Inferior parietal cortex (tissue), 1 donor: ENCODE measurements around the gene KLHL2.
"Not testable (repeated sequence)": the region's sequence is repeated elsewhere in the genome, so short reads cannot be mapped to it uniquely, and the experiment has no call there.

Experiments used
- DNase-seq: peaks from one replicate; pipeline ENCODE4 v3.0.0-alpha.2; 2016; ENCODE audit errors: extremely low spot score

The KLHL2 gene

DNA sequence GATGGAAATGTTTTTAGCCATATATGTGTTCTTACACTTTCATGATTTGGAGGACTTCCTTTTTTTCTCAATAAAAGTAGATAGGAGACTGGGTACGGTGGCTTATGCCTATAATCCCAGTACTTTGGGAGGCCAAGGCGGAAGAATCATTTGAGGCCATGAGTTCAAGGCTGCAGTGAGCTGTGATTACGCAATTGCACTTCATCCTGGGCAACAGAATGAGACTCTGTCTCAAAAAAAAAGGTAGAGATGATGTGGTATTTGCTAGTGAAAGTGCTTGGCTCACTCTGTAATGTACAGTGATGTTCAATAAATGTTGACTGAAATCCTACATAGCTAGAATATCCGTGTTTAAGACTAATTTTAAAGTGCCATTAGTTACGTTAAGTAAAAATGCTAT, 27.4 kb downstream of the KLHL2 start:
- DNase-seq: no peak

DNA sequence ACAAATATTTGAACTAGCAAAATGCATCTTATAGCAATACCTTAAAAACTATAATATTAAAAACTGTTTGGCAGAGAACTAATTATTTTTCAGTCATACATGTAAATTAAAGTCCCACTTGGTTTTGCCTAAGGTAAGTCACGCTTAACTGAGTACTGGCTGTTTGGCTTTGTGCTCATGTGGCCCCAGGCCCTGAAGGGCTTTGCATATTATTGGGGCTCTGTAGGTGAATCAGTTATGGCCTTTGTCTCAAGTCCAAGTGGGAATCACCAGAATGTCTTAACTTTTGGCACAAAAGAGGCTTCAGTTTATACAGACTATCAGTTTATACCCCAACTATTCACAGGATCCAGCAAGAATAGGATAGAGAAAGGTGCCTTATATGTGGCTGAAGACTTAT, 29.5 kb downstream of the KLHL2 start:
- DNase-seq: not testable (repeated sequence)

DNA sequence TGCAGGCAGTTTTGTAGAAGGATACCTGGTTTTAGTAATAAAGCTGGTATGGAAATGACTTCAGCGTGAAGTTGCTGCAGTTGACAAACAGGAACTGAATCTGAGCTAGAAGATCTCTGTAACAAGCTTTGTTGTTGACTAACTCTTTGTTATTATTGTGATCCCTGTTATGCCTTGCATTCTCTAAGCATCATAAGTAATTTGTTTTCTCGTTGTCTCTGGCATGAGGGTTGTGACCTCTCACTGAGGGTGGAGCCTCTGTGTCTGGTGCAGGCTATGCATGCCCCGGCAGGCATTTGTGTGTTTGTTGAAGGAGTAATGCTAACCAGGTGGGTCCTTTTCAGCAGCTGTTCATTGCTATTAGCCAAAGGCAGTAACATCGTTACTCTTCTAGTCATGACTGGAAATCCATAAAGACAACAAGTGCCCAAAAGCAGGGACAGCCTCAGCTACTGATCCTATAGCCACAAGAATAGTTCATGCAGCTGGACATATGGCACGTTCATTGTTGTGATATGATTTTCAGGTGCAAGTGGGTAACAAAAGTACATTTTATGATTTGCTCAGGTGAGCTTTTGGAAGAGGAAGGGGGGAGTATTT, 30.8 kb downstream of the KLHL2 start:
- not testable (repeated sequence) for DNase-seq

- DNase-seq: not testable (repeated sequence)
Observed at GRCh38 chr4:165240761-165241160, 33.4 kb downstream of the KLHL2 start.

DNA sequence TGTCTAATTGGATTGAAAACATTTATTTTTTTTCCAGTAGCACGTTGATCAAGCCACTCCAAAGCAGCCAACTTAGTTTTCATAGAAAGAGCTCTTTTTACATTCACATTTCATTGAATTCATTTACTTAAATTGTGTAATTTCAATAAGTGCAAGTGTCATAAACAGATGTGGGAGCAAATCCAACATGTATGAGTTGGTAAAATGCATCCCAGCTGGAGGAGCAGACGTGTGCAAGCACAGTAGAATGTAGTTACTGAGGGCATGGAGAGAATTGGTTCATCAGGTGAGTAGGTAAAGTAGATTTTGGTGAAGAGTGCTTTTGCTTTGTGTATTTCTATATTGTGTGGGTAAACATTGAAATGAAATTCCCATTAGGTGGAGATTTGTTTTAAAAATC, 36.8 kb downstream of the KLHL2 start:
- not testable (repeated sequence) for DNase-seq

GRCh38 chr4:165244587-165245186, 37.3 kb downstream of the KLHL2 start:
- DNase-seq: not testable (repeated sequence)

DNA sequence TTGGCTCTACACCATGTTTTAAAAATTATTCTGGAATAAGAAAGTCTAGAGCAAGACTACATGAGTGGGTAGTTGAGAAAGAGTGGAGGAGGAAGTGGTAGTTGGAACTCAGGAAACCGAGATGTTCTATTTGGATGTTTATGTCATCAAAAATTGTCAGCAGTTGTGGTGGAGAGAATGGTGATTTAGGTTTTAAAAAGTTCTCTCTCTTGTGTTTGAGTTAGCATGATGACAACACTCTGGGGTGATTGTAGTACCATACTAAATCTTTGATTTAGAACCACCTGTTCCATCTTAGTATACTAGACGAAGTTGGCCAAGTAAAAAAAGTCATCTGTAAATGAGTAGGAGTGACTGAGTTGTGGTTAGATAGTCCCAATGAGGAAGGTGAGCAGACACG, 40.7 kb downstream of the KLHL2 start:
- no peak for DNase-seq

DNA sequence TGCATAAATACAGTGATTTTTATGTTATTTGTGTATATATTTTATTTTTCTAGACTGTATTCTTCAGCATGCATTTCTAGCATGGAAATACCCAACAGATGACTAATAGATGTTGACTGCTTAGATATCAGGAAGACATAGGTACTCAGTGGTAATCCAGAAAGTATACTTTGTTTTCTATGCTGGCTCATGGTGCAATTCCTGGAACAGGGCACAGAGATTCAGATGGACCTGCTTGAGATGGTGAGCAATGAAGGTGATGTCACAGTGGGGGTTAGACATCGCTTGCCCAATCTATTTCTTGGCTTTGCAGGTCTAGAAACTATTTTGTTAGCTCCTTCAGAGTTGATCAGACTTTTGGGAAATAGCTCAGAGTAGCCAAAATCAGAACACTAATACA, 41.5 kb downstream of the KLHL2 start:
- not testable (repeated sequence) for DNase-seq

DNA sequence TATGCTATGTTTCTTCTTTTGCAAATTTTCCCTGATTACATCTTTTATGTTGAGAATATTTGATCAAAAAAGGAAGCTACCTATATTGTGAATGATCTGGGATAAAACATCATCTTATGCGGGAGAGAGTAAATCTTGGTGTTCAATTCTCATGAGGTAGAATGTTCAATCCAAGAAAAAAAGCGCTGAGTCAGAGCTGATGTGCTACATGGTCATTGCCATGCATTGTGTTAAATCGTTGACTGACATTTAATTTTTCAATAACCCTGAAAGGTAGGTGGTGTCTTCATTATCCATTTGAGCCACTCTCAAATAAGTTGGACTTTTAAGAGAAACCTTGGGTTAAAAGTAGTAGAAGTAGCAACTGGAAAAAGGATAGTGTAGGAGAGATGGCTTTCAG, 47.4 kb downstream of the KLHL2 start:
- DNase-seq: not testable (repeated sequence)

GRCh38 chr4:165255439-165255838, 48.1 kb downstream of the KLHL2 start:
- not testable (repeated sequence) for DNase-seq

DNA sequence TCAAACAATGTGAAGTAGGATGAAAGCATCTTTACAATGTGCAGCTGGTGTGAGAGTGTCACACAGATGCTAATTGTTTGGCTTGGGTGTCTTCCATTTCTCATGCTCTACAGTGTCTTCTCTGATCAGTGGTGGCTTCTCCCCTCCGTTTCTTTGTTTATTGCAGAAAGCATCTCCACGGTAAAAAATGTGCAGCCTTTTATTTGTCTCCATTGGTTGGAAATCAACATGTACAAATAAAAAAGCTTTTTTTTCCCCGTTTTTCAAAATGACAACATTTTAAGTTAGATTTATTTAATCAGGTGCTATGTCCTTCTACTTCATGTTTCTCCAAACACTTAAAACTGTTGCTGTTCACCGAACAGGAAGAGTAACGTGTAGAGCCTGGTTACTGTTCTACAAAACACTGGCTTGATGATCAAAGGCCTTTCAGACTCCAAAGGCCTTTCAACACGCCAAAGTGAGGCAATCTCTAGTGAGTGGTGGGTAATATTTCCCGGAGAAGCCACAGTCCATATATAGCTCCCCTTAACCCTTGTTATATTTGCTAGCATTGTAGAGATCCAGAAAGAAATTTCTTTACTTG, 48.8 kb downstream of the KLHL2 start:
- DNase-seq: peak; percentile 71

DNA sequence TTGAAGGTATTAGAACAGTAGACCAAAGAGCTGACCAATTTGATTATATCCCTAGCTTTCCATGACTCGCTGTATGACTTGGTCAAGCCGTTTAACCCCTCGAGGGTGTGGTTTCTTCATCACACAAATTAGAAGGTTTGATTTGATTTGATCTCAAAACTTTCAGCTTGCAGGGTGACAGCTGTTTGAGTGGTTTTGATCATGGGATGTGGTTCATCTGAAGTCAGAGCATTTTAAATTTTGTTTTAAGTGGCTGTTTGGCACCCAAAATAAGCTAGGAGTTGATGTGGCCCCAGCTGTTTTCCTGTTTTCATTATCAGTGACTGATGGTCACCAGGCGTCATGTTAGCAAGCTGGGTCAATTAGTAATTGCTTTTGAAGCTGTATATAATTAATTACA, 52.4 kb downstream of the KLHL2 start:
- not testable (repeated sequence) for DNase-seq

DNA sequence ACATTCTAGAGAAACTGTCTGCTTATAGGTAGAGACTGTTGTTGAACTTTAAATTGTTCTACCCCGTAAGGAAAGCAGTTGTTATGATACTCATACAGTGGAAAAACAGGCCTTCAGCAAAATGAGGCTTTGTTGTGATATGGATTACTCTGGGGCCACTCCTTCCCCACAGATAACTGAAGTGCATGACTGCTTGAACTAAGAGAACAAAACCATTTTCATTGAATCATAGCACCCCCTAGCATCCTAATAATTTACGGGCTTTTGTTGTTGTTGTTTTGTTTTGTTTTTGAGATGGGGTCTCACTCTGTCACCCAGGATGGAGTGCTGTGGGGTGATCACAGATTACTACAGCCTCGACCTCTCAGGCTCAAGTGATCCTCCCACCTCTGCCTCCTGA, 54.9 kb downstream of the KLHL2 start:
- DNase-seq: not testable (repeated sequence)

DNA sequence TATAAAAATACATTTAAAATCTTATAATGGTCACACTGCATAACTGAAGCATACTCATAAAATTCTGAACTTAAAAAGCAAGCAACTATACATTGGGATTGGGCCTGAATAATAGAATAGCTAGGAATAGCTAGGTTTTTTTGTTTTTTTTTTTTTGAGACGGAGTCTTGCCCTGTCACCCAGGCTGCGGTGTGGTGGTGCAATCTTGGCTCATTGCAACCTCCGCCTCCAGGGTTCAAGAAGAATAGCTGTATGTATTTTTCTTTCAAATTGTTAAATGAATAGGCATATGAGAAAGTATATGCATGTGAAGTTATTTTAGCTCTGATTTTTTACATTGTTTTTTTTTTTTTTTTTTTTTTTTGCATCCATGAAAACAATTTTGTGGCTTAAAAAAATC, 56.1 kb downstream of the KLHL2 start:
- DNase-seq: not testable (repeated sequence)

DNA sequence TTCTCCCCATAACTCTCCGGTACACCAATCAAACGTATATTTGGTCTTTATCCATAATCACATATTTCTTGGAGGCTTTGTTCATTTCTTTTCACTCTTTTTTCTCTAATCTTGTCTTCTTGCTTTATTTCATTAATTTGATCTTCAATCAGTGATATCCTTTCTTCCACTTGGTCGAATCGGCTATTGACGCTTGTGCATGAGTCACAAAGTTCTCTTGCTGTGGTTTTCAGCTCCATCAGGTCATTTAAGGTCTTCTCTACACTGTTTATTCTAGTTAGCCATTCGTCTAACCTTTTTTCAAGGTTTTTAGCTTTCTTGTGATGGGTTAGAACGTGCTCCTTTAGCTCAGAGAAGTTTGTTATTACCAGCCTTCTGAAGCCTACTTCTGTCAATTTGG, 62.6 kb downstream of the KLHL2 start:
- DNase-seq: not testable (repeated sequence)

- not testable (repeated sequence) for DNase-seq
Observed at GRCh38 chr4:165273443-165273842, 66.1 kb downstream of the KLHL2 start.

- DNase-seq: not testable (repeated sequence)
Observed at GRCh38 chr4:165275357-165275756, 68.0 kb downstream of the KLHL2 start.

DNA sequence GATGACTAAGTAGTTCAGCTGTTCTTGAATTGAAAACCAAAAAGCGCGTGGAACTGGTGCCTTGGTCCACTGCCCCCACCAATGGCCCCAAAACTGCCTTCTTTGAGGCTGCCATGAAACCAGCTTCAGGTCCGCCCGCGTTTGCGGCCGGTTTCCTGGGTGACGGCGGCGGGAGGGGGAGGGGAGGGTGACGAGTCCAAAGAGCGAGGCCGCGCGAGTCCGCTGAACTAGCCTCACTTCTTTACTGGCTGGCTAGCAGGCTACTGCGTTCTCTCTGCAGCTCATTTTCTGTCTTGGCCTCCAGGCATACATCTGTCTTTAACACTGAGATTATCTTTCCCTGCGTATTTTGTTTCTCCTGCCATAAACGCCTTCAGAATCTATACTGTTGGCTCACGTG, 72.2 kb downstream of the KLHL2 start:
- DNase-seq: not testable (repeated sequence)

DNA sequence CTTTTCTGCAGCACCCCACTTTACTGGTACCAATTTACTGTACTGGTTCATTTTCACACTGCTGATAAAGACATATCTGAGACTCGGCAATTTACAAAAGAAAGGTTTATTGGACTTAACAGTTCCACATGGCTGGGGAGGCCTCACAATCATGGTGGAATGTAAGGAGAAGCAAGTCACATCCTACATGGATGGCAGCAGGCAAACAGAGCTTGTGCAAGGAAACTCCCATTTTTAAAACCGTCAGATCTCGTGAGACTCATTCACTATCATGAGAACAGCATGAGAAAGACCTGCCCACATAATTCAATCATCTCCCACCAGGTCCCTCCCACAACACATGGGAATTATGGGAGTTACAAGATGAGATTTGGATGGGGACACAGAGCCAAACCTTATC, 77.3 kb downstream of the KLHL2 start:
- not testable (repeated sequence) for DNase-seq

- DNase-seq: not testable (repeated sequence)
Observed at GRCh38 chr4:165286619-165287340, 79.4 kb downstream of the KLHL2 start.

- DNase-seq: no peak
Observed at GRCh38 chr4:165288226-165288625, 80.9 kb downstream of the KLHL2 start.

DNA sequence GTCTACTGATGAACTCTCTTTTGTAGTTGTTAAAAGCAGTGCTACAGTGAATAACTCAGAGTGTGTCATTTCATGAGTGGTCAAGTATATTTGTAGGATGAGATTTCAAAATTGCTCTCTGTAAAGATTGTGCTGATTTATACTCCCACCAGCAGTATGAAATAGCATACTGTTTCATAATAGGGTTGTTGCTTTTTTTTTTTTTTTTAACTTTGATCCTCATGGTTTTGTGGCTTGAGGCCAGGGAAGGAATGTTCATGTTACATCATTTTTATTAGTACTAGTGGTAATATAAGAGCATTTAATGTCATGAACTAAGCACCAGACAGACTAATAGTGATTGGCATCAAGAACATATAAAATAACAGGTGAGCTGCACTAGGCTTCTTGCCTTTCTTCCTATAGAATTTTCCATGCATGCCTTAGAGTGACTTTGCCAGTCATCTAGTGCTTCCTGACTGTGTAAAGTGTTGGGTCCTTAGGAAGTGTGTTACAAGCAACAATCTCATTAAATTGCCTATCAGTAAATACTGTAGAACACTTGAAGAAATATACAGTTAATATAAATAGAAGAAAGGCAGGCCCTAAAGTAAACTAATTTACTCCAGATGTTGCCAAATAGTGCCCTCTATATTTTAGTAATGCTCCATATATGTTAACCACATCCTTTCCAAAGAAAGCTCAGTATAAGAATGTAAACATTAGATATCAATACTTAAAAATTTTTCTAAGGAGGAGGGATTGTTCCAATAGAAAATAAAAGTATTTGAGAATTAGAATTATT, 81.5 kb downstream of the KLHL2 start:
- DNase-seq: no peak
